Posterior vena cava (tissue), 2 donors: ENCODE data around the gene MYOF. TPM values are rescaled to one million over a fixed set of nuclear protein-coding genes. Genes with fewer than 3 reads are reported as not detected.
A peak's percentile ranks its signal among the peaks of the same experiment; 100 is the strongest.
"Not testable (repeated sequence)": the region's sequence is repeated elsewhere in the genome, so short reads cannot be mapped to it uniquely, and the experiment has no call there.

Source experiments
- DNase-seq: peaks from one replicate; pipeline ENCODE4 v3.0.0-alpha.2; 2020; ENCODE audit warnings: low spot score
- intact Hi-C, 2 donors: fragments of 100-400 bp; cut with DNase I; formaldehyde crosslinking; loops; one replicate each; pipeline versions ENCODE4 v1.14.1 to v1.14.2; 2022 to 2023
- total RNA-seq, 2 donors: library from RNA; stranded (reverse); fragmentation: NEBNext Ultra II Directional; extraction: Animal tissue kit (Norgen Biotek cat#: 25700); gene quantifications; one replicate each; pipeline ENCODE4 v1.2.1, GENCODE V29; 2021
- donor health status: DM: yes; HTN: yes; CAD: no.
- donor health status: DM: yes; HTN: yes; CAD: no.

The MYOF gene
- total RNA-seq, 2 donors from 2014 or later = 182 to 227 TPM

DNA sequence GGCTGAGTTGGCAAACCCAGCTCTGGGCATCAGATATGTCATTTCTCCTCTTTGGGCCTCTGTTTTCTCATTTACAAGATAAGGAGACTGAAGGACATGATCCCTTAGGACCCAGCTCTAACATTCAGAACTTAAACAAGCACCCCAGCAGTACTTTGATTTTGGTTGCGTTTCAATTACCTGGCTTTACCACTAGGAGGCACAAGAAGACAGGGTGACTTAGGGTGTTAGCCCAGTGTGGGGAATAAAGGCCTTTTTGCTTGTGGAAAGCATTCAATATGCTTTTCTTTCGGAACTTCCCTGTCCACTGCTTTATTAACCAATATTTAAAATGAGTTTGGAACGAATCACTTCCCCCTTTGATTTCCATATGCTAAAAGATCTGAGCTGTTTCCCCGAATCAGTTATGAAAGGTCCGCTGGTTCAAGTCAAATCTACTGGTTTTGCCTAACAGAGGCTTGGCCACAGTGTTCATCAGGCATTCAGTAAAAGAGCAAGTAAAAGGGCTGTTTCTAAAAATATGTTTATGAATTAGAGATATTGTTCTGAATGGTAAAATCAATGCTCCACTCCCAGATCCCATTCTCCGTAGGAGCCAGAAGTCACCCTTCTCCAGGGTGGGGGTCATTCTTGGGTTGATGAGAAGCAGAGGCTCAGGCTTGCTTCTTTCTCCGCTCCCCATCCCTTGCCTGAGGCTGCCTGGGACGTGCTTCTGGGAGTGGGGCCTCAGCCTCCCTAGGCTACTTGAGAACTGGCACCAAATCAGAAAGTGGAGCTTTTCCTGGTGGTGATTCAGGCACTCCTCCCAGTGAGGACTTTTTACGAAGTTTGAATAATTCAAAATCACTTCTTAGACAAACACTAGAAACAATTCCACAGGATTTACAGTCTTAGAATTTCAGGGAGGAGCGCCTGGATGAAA, 105.5 kb downstream of the MYOF start:
- intact Hi-C loops = loop anchor here in 1 of 2 donors (2.0 to 5.0 kb wide), 2 partner anchors 61 to 106 kb away; partner anchors contain the start of gene MYOF
- DNase-seq = peak; percentile 82

- DNase-seq = no peak
- intact Hi-C loops = no loop called here
These were observed 111.2 kb downstream of the MYOF start for GRCh38 chr10:93370961-93371360.

DNA sequence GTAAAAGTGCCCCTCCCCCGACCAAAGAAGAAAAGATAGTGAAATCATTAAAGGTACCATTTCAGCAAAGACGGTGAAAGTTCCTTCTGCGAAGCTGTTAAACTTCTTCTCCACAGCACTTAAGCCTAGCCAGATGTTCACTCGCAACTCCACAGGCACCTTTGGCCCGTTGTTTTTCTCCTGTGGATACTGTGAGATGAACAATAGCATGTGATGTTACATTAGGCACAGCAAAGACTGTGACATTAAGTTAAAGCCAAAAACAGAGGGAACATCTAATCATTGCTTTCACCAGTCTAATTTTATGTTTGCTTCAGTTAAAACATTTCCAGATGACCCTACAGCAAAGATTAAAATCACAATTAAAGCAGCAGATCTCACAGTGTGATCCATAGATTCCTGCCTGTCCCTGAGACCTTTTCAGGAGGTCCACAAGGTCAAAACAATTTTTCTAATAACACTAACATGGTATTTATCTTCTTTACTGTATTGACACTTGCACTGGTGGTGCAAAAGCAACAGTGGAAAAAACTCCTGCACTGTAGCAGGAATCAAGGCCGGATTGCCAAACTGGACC, 112.5 kb downstream of the MYOF start:
- DNase-seq = no peak
- intact Hi-C loops = no loop called here

- DNase-seq = no peak
- intact Hi-C loops = no loop called here
These were observed 113.9 kb downstream of the MYOF start for GRCh38 chr10:93368210-93368609.

- intact Hi-C loops = no loop called here
These were observed 114.5 kb downstream of the MYOF start for GRCh38 chr10:93367664-93368063.

GRCh38 chr10:93364966-93365365, 117.2 kb downstream of the MYOF start:
- DNase-seq = no peak
- intact Hi-C loops = loop anchor here in 1 of 2 donors (5.0 kb wide), 1 partner anchor 163 kb away; no protein-coding TSS in a partner anchor

More at GRCh38 chr10:93367664-93368063, 114.5 kb downstream of the MYOF start:
- no peak for DNase-seq

DNA sequence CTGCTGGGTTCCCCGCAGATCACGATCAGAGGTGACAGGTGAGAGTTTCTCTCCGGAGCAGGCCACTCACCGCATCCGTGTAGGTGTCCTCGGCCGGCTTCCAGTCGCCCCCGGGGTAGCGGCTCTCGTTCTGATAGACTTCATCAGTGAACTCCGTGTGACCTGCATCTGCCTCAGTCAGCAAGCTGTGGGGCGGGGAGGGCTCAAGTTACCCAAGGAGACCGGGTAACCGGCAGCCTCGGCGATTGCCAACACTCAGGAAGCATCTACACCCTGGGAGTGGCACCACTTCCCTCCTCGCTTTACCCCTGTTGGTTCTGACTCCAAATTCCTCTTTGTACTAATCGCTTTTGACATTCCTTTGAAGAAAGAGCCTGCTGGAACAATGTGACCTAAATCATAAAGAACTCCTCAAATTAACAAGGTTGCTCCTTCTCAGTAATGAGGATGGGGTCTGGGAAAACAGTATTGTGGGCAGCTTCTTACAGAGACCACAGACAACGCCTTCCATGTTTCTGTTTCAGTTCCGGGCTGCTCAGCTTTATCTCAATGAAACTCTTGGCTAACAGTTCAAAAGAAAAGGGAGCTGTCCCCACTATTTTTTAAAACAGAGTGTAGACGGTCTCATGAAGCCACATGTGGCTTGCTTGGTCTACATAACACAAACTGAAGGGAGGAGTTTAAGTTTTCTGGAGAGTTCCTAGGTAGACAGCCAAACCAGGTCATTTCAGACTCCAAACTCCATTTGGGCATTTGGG, 118.1 kb downstream of the MYOF start:
- peak; percentile 88 for DNase-seq
- intact Hi-C loops = loop anchor here in 1 of 2 donors (5.0 kb wide), 1 partner anchor 162 kb away; no protein-coding TSS in a partner anchor

DNA sequence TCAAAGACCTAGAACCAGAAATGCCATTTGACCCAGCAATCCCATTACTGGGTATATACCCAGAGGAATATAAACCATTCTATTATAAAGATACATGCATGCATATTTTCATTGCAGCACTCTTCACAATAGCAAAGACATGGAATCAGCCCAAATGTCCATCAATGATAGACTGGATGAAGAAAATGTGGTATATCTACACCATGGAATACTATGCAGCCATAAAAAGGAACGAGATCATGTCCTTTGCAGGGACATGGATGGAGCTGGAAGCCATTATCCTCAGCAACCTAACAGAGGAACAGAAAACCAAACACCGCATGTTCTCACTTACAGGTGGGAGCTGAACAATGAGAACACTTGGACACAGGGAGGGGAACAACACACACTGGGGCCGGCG, 123.7 kb downstream of the MYOF start:
- intact Hi-C loops, DNase-seq: not testable (repeated sequence)

DNA sequence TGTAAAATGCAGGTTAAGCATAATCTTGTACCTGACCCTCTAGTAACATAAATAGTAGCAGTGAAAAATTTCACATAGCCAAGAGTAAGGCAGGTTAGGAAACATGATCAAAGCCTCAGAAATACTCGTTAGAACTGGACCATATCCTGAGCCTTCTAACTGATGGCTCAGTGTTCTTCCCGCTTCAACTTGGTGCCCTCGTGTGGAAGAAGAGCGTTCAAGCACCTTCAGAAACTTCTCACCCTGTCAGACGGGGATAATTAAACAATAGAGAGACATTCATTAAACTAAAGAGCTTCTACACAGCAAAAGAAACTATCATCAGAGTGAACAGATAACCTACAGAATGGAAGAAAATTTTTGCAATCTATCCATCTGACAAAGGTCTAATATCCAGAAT, 124.5 kb downstream of the MYOF start:
- intact Hi-C loops = no loop called here
- no peak for DNase-seq

GRCh38 chr10:93356516-93356915, 125.6 kb downstream of the MYOF start:
- no peak for DNase-seq
- intact Hi-C loops = no loop called here

- no peak for DNase-seq
- intact Hi-C loops = no loop called here
These were observed 129.3 kb downstream of the MYOF start for GRCh38 chr10:93352638-93353383.

GRCh38 chr10:93346694-93347093, 135.4 kb downstream of the MYOF start:
- intact Hi-C loops = no loop called here
- no peak for DNase-seq

GRCh38 chr10:93346108-93346507, 136.0 kb downstream of the MYOF start:
- no peak for DNase-seq
- intact Hi-C loops = no loop called here

GRCh38 chr10:93344691-93345090, 137.4 kb downstream of the MYOF start:
- intact Hi-C loops = no loop called here
- no peak for DNase-seq

DNA sequence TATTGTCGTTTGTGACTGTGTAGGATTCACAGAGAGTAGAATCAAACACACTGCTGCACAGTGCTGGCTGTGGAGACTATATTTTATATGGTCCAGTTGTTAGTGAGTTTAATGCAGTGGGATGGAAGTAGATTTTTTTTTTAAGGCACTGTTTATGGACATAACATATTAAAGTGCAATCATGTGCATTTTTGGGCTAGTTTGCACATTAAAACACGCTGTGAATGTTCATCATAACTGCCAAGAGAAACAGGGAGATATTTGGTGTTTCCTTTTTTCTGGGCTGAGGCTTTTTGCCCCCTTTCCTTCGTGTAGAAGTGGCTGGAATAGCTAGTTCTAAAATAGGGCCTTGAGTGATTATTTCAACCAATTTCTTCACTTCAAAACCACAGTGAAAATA, 139.2 kb downstream of the MYOF start:
- no peak for DNase-seq
- intact Hi-C loops = no loop called here

DNA sequence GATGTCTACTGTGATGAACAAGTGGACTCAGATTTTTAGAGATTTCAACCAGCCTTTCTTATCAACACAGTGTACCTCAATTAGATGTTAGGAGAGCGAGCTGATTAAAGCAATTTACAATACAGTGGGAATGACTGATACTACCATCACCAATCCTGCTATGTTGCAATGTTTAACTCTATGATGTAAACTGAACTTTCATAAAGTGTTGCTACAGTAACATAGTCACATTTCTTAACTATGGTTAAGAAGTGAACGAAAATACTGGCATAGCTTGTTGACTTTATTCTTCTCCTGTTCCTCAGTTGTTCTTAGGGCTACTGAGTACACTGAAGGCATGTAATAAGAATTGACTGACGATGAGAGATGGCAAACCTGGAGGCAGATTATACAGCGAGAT, 139.8 kb downstream of the MYOF start:
- no peak for DNase-seq
- intact Hi-C loops = no loop called here

DNA sequence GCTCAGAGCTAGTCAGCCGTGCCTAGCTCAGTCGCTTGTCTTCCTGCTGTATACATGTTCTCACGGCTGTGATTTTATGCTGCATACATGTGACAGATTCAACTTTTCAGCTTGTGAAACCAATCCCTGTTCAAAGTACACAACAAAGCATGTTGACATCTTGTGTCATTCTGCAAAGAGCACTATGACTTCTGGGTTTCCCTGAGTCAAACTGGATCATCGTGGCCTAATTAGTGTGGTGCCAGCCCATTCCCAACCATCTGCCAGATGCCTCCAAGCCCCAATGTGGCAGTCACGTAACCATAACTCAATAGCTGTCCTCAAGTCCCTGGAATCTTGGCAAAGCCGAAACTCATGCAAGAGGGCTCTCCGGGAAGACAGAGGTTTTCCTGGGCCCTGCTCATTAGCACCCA, 144.8 kb downstream of the MYOF start:
- intact Hi-C loops = no loop called here
- DNase-seq = no peak

DNA sequence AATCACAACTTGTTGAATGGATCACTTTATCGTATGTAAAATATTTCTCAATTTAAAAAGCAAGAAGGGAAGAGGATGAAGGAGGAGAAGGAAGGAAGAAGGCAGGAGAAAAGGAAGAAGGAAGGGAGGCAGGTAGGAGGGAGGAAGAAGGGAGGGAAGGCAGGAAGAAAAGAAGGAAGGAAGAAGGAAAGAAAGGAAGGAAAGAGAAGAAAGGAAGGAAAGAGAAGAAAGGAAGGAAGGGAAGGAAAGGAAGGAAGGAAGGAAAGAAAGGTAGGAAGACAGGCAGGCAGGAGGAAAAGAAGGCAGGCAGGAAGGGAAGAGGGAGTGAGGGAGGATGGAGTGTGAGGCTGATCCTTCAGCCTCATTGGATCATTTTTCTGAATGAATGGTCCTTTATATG, 145.5 kb downstream of the MYOF start:
- intact Hi-C loops = no loop called here
- DNase-seq = no peak

DNA sequence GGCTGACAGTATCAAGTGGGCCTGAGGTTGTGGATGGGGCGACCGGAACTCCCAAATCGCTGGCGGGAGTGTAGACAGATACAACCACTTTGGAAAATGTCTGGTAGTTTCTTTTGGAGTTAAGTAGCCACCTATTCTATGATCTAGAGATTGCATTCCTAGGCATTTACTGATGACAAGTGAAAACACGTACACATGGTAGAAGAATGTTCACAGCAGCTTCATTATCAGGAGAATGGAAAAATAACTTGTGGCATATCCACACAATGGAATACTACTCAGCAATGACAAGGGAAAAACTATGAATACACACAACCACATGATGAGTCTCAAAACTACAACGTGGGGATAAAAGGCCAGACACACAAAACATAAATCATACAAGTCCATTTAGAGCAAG, 146.0 kb downstream of the MYOF start:
- intact Hi-C loops = no loop called here
- no peak for DNase-seq
